ENCODE data around the gene TEX22.
"Not testable (repeated sequence)": the region's sequence is repeated elsewhere in the genome, so short reads cannot be mapped to it uniquely, and the experiment has no call there.

Gene TEX22
- total RNA-seq = 0.61 to 2.9 (median 1.2) reads per million in 4 donors

- DNase-seq = peak; percentile 71 to 84 (median 79)
Observed at GRCh38 chr14:105398044-105398725, at the start of gene TEX22. TEX22 (plus strand) TSS chr14:105398538; CDS start chr14:105399341, 803 bp downstream.

- no peak for DNase-seq
Observed at GRCh38 chr14:105348945-105349699, 49.2 kb upstream of the TEX22 start.

GRCh38 chr14:105349992-105350391 lies 48.3 kb upstream of the TEX22 start:
- no peak for DNase-seq

- DNase-seq = no peak
Observed at GRCh38 chr14:105350450-105351244, 47.7 kb upstream of the TEX22 start.

- no peak for DNase-seq
Observed at GRCh38 chr14:105351410-105351809, 46.9 kb upstream of the TEX22 start.

GRCh38 chr14:105351920-105352851 lies 46.2 kb upstream of the TEX22 start:
- DNase-seq = peak; percentile 65 to 85 (median 81)

- no peak for DNase-seq
Observed at GRCh38 chr14:105353136-105353535, 45.2 kb upstream of the TEX22 start.

GRCh38 chr14:105354541-105354940 lies 43.8 kb upstream of the TEX22 start:
- DNase-seq = no peak

- DNase-seq = no peak
Observed at GRCh38 chr14:105355049-105355575, 43.2 kb upstream of the TEX22 start.

- DNase-seq = no peak
Observed at GRCh38 chr14:105355850-105356604, 42.3 kb upstream of the TEX22 start.

- DNase-seq = no peak
Observed at GRCh38 chr14:105356927-105357326, 41.4 kb upstream of the TEX22 start.

GRCh38 chr14:105357626-105358025 lies 40.7 kb upstream of the TEX22 start:
- no peak for DNase-seq

- no peak for DNase-seq
Observed at GRCh38 chr14:105358140-105358846, 40.0 kb upstream of the TEX22 start.

- no peak for DNase-seq
Observed at GRCh38 chr14:105358943-105359342, 39.4 kb upstream of the TEX22 start.

- not testable (repeated sequence) for DNase-seq
Observed at GRCh38 chr14:105361412-105361811, 36.9 kb upstream of the TEX22 start.

GRCh38 chr14:105363847-105364708 lies 34.3 kb upstream of the TEX22 start:
- peak in 1 of 5 donors; percentile 27 for DNase-seq

- no peak for DNase-seq
Observed at GRCh38 chr14:105365101-105365500, 33.2 kb upstream of the TEX22 start.

- no peak for DNase-seq
Observed at GRCh38 chr14:105365681-105366080, 32.7 kb upstream of the TEX22 start.

- DNase-seq = no peak
Observed at GRCh38 chr14:105366386-105367074, 31.8 kb upstream of the TEX22 start.

Measured in T-helper 1 cell (primary cell).